HUES64 (cell line): ENCODE data around the gene VWA3B.

Experiments used
- H3K27ac ChIP-seq: 2 replicates; pipeline ENCODE4 v1.7.0; 2013; ENCODE audit warnings: low read depth, low read length, inconsistent platforms
- H3K27me3 ChIP-seq: 2 replicates; pipeline ENCODE4 v1.6.1; 2013; ENCODE audit warnings: mild to moderate bottlenecking, low read length; ENCODE audit not compliant: insufficient read depth
- H3K36me3 ChIP-seq: 2 replicates; pipeline ENCODE4 v1.6.1; 2013; ENCODE audit warnings: mild to moderate bottlenecking, low read length; ENCODE audit not compliant: insufficient read depth
- H3K4me1 ChIP-seq: 2 replicates; pipeline ENCODE4 v1.6.1; 2013; ENCODE audit warnings: mild to moderate bottlenecking, low read length, moderate library complexity; ENCODE audit not compliant: insufficient read depth
- H3K4me3 ChIP-seq: 2 replicates; pipeline ENCODE4 v1.5.1; 2013; ENCODE audit warnings: mild to moderate bottlenecking, low read length, moderate library complexity
- H3K9ac ChIP-seq: 2 replicates; pipeline ENCODE4 v1.6.1; 2013; ENCODE audit warnings: mild to moderate bottlenecking, low read depth, low read length
- H3K9me3 ChIP-seq: 2 replicates; pipeline ENCODE4 v1.6.1; 2013; ENCODE audit warnings: low read depth, low read length; ENCODE audit not compliant: insufficient read depth
- WGBS: fragments of 150-250, 120-280 bp; methylation state at CpG from one replicate; pipeline ENCODE4 v1.1.7; 2013; ENCODE audit warnings: missing lambda C conversion rate; 5-methylcytosine and 5-hydroxymethylcytosine counted together

VWA3B gene

GRCh38 chr2:98058191-98058975, 28.6 kb upstream of the VWA3B start:
- Histone ChIP-seq H3K9me3 (no peaks in the 10 kb centered on the region), H3K27me3 (no peaks in the 10 kb centered on the region), H3K9ac (no peak overlapping the region), H3K36me3 (no peaks in the 10 kb centered on the region), H3K4me3 (no peak overlapping the region), H3K4me1 (peaks cover 3% of the 10 kb centered on the region; the same call in 1 of the 2 replicates), H3K27ac (no peak overlapping the region)
- WGBS: 95% methylated on average over 14 of the region's 14 CpGs

GRCh38 chr2:98060277-98060676, 26.7 kb upstream of the VWA3B start:
- Histone ChIP-seq H3K9me3 (no peaks in the 10 kb centered on the region), H3K27me3 (no peaks in the 10 kb centered on the region), H3K27ac (no peak overlapping the region), H3K9ac (no peak overlapping the region), H3K36me3 (no peaks in the 10 kb centered on the region), H3K4me1 (no peaks in the 10 kb centered on the region), H3K4me3 (no peak overlapping the region)
- WGBS: 92% methylated on average over 6 of the region's 6 CpGs

GRCh38 chr2:98063291-98063854, 23.6 kb upstream of the VWA3B start:
- Histone ChIP-seq H3K4me3 (no peak overlapping the region), H3K27ac (no peak overlapping the region), H3K36me3 (no peaks in the 10 kb centered on the region), H3K27me3 (no peaks in the 10 kb centered on the region), H3K4me1 (no peaks in the 10 kb centered on the region), H3K9me3 (no peaks in the 10 kb centered on the region), H3K9ac (no peak overlapping the region)
- WGBS: 81% methylated on average over 4 of the region's 4 CpGs

- Histone ChIP-seq H3K27me3 (no peaks in the 10 kb centered on the region), H3K36me3 (no peaks in the 10 kb centered on the region), H3K9ac (no peak overlapping the region), H3K9me3 (no peaks in the 10 kb centered on the region), H3K4me1 (0 out of 2 replicates have a peak, but pooled peaks cover 4% of the 10 kb centered on the region), H3K27ac (no peak overlapping the region), H3K4me3 (no peak overlapping the region)
- 97% methylated on average over 4 of the region's 4 CpGs for WGBS
These were observed 21.2 kb upstream of the VWA3B start for GRCh38 chr2:98065808-98066207.

GRCh38 chr2:98067160-98067559, 19.8 kb upstream of the VWA3B start:
- Histone ChIP-seq H3K4me3 (no peak overlapping the region), H3K9me3 (no peaks in the 10 kb centered on the region), H3K36me3 (no peaks in the 10 kb centered on the region), H3K27me3 (no peaks in the 10 kb centered on the region), H3K4me1 (0 out of 2 replicates have a peak, but pooled peaks cover 4% of the 10 kb centered on the region), H3K9ac (no peak overlapping the region), H3K27ac (no peak overlapping the region)
- 93% methylated on average over 5 of the region's 5 CpGs for WGBS

- no peak overlapping the region for H3K27ac ChIP-seq
- no peaks in the 10 kb centered on the region for H3K9me3 ChIP-seq
- WGBS: 78% methylated on average over 11 of the region's 11 CpGs
These were observed 16.9 kb upstream of the VWA3B start for GRCh38 chr2:98070081-98070480.

GRCh38 chr2:98072442-98072841, 14.5 kb upstream of the VWA3B start:
- Histone ChIP-seq H3K4me1 (0 out of 2 replicates have a peak, but pooled peaks cover 4% of the 10 kb centered on the region), H3K36me3 (no peaks in the 10 kb centered on the region), H3K27me3 (no peaks in the 10 kb centered on the region), H3K4me3 (no peak overlapping the region), H3K9ac (no peak overlapping the region), H3K9me3 (no peaks in the 10 kb centered on the region), H3K27ac (no peak overlapping the region)
- 91% methylated on average over 7 of the region's 7 CpGs for WGBS

More at GRCh38 chr2:98070081-98070480, 16.9 kb upstream of the VWA3B start:
- no peaks in the 10 kb centered on the region for H3K36me3 ChIP-seq
- H3K27me3 ChIP-seq: no peaks in the 10 kb centered on the region
- 0 out of 2 replicates have a peak, but pooled peaks cover 4% of the 10 kb centered on the region for H3K4me1 ChIP-seq
- no peak overlapping the region for H3K4me3 ChIP-seq
- H3K9ac ChIP-seq: no peak overlapping the region

GRCh38 chr2:98078701-98079100, 8.3 kb upstream of the VWA3B start:
- no peak overlapping the region for H3K4me3 ChIP-seq
- H3K9ac ChIP-seq: no peak overlapping the region
- H3K9me3 ChIP-seq: no peaks in the 10 kb centered on the region
- no peaks in the 10 kb centered on the region for H3K4me1 ChIP-seq
- 95% methylated on average over 2 of the region's 2 CpGs for WGBS
- H3K36me3 ChIP-seq: no peaks in the 10 kb centered on the region
- no peak overlapping the region for H3K27ac ChIP-seq
- no peaks in the 10 kb centered on the region for H3K27me3 ChIP-seq

- Histone ChIP-seq H3K27ac (no peak overlapping the region), H3K27me3 (peaks cover 45% of the 10 kb centered on the region), H3K4me3 (no peak overlapping the region), H3K36me3 (no peaks in the 10 kb centered on the region), H3K4me1 (no peaks in the 10 kb centered on the region), H3K9me3 (no peaks in the 10 kb centered on the region), H3K9ac (no peak overlapping the region)
- WGBS: 78% methylated on average over 4 of the region's 5 CpGs
These were observed 2.7 kb upstream of the VWA3B start for GRCh38 chr2:98084151-98084868.

- no peak overlapping the region for H3K4me3 ChIP-seq
- H3K4me1 ChIP-seq: no peaks in the 10 kb centered on the region
- no peaks in the 10 kb centered on the region for H3K9me3 ChIP-seq
- H3K36me3 ChIP-seq: no peaks in the 10 kb centered on the region
- 87% methylated on average over 3 of the region's 3 CpGs for WGBS
- peaks cover 49% of the 10 kb centered on the region for H3K27me3 ChIP-seq
- H3K27ac ChIP-seq: no peak overlapping the region
- no peak overlapping the region for H3K9ac ChIP-seq
These were observed 2.1 kb upstream of the VWA3B start for GRCh38 chr2:98084869-98085238.

- Histone ChIP-seq H3K9me3 (no peaks in the 10 kb centered on the region), H3K27ac (no peak overlapping the region), H3K4me1 (no peaks in the 10 kb centered on the region), H3K36me3 (no peaks in the 10 kb centered on the region), H3K9ac (no peak overlapping the region), H3K27me3 (peaks cover 51% of the 10 kb centered on the region), H3K4me3 (no peak overlapping the region)
- 93% methylated on average over 5 of the region's 5 CpGs for WGBS
These were observed 1.3 kb upstream of the VWA3B start for GRCh38 chr2:98085649-98086048.
